Rectal smooth muscle tissue (tissue), 1 donor: ENCODE results near the gene E2F6.

ENCODE experiments used
- H3K27ac ChIP-seq: one replicate; pipeline ENCODE4 v1.7.0; 2013; ENCODE audit warnings: low read depth, low read length, inconsistent platforms
- H3K27me3 ChIP-seq: one replicate; pipeline ENCODE4 v1.7.0; 2013; ENCODE audit warnings: low read length; ENCODE audit not compliant: control insufficient read depth, insufficient read depth
- H3K36me3 ChIP-seq: one replicate; pipeline ENCODE4 v1.7.0; 2013; ENCODE audit warnings: low read length; ENCODE audit not compliant: control insufficient read depth, insufficient read depth
- H3K4me1 ChIP-seq: one replicate; pipeline ENCODE4 v1.7.0; 2013; ENCODE audit warnings: low read length; ENCODE audit not compliant: control insufficient read depth, insufficient read depth
- H3K4me3 ChIP-seq: one replicate; pipeline ENCODE4 v1.7.0; 2013; ENCODE audit warnings: low read length
- H3K9ac ChIP-seq: one replicate; pipeline ENCODE4 v1.7.0; 2013; ENCODE audit warnings: low read length

Gene E2F6

GRCh38 chr2:11465485-11466306, at the start of gene E2F6:
TSS of gene E2F6 (minus strand) at chr2:11466161. CDS start at chr2:11465879, 282 bp downstream.
- H3K27ac ChIP-seq: peak within 1 kb of the TSS; percentile 92

GRCh38 chr2:11515490-11515981, 49.6 kb upstream of the E2F6 start:
- Histone ChIP-seq H3K4me1 (no peaks in the 10 kb centered on the region), H3K27me3 (no peaks in the 10 kb centered on the region), H3K9ac (no peak overlapping the region), H3K36me3 (no peaks in the 10 kb centered on the region), H3K27ac (no peak overlapping the region), H3K4me3 (no peak overlapping the region)

More at GRCh38 chr2:11465485-11466306, at the start of gene E2F6:
- Histone ChIP-seq H3K4me3 (peak within 1 kb of the TSS; percentile 86), H3K4me1 (peaks cover 11% of the 10 kb centered on the region), H3K9ac (peak within 1 kb of the TSS; percentile 24), H3K36me3 (no peaks in the 10 kb centered on the region), H3K27me3 (no peaks in the 10 kb centered on the region)

DNA sequence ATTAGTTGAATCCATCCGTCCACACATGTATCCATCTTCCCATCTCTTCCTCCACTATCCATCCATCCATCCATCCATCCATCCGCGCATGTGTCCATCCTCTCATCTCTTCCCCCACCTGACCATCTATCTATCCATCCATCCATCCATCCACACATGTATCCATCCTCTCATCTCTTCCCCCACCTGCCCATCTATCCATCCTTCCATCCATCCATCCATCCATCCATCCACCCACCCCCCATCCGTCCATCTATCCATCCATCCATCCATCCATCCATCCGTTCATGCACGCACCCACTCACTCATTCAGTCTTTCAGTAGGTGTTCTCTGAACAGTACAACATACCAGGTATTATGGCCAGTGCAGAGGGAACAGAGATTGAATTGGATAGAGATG, 48.9 kb upstream of the E2F6 start:
- H3K27ac ChIP-seq: no peak overlapping the region
- H3K4me3 ChIP-seq: no peak overlapping the region
- no peaks in the 10 kb centered on the region for H3K4me1 ChIP-seq
- no peaks in the 10 kb centered on the region for H3K27me3 ChIP-seq
- H3K36me3 ChIP-seq: no peaks in the 10 kb centered on the region
- no peak overlapping the region for H3K9ac ChIP-seq

DNA sequence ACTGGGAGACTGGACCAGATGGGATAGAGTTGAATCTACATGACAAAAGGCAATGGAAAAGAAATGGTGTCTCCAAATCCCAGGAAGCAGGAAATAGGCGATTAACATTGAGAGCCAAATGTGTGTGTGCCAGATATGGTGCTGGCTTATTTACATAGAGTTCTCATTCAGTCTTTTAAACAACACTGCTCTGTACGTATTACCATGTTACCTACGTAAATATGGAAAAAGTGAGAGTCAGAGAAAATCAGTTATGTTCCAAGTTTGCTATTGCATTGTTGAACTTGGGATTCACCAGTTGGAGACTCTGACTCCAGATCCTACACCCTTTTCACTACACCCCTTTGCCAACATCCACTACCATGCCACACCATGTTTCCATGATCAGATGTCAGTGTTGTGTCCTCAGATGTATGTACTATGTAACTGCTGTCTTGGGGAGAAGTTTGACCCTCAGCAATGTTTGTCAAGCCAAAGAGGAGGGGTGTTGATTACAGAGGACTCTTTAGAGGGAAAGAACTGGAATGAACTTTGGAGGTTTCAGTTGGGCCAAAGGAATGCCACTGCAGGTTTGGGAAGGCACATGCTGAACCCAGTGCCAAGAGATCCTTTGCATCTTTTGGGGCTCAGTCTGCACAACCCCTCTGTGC, 48.2 kb upstream of the E2F6 start:
- H3K36me3 ChIP-seq: no peaks in the 10 kb centered on the region
- no peak overlapping the region for H3K4me3 ChIP-seq
- no peak overlapping the region for H3K9ac ChIP-seq
- no peak overlapping the region for H3K27ac ChIP-seq
- H3K27me3 ChIP-seq: no peaks in the 10 kb centered on the region
- H3K4me1 ChIP-seq: no peaks in the 10 kb centered on the region

DNA sequence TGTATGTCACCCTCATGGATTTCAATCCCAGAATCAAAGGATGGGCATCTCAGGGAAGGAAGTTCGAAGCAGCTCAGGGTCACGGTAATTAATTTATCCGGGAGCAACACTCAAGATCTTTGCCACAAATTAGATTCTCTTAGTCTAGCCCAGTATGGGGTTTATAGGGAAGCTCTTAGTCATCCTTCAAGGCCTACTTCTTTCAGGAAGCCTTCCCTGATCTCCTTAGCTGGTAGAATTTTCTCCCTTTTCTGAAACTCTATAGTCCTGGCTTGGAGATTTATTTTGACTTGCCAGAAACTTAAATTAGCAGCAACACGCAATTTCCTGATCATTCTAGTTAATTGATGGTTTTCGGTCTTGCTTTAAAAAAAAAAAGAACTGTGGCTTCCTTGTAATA, 47.4 kb upstream of the E2F6 start:
- Histone ChIP-seq H3K4me3 (no peak overlapping the region), H3K4me1 (no peaks in the 10 kb centered on the region), H3K36me3 (no peaks in the 10 kb centered on the region), H3K27me3 (no peaks in the 10 kb centered on the region), H3K9ac (no peak overlapping the region), H3K27ac (no peak overlapping the region)

DNA sequence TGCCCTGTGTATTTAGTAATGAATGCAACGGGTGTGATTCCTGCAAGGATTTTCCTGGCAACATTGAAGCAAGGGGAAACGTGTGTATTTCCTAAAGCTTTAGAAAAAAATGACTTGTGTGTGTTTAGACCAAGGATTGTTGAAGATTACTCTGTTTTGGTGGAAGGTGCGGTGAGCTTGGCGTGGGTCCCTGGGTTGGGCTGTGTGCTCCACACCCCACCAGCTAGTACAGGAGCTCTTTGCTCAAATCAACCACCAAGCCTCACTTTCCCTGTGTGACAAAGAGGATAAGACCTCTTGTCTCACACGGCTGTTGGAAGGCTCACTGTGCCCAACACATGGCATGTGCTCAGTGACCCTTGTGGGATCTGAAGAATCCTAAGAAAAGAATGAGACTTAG, 46.5 kb upstream of the E2F6 start:
- no peak overlapping the region for H3K4me3 ChIP-seq
- H3K27me3 ChIP-seq: no peaks in the 10 kb centered on the region
- no peak overlapping the region for H3K27ac ChIP-seq
- H3K9ac ChIP-seq: no peak overlapping the region
- H3K36me3 ChIP-seq: no peaks in the 10 kb centered on the region
- H3K4me1 ChIP-seq: no peaks in the 10 kb centered on the region

- Histone ChIP-seq H3K4me3 (no peak overlapping the region), H3K27me3 (no peaks in the 10 kb centered on the region), H3K9ac (no peak overlapping the region), H3K36me3 (no peaks in the 10 kb centered on the region), H3K27ac (no peak overlapping the region), H3K4me1 (no peaks in the 10 kb centered on the region)
These were observed 43.8 kb upstream of the E2F6 start for GRCh38 chr2:11509657-11510360.

- no peaks in the 10 kb centered on the region for H3K27me3 ChIP-seq
- H3K36me3 ChIP-seq: no peaks in the 10 kb centered on the region
- H3K4me3 ChIP-seq: no peak overlapping the region
- no peak overlapping the region for H3K27ac ChIP-seq
- no peaks in the 10 kb centered on the region for H3K4me1 ChIP-seq
- no peak overlapping the region for H3K9ac ChIP-seq
These were observed 42.3 kb upstream of the E2F6 start for GRCh38 chr2:11508279-11508678.

- Histone ChIP-seq H3K36me3 (no peaks in the 10 kb centered on the region), H3K9ac (no peak overlapping the region), H3K27me3 (no peaks in the 10 kb centered on the region), H3K4me3 (no peak overlapping the region), H3K27ac (no peak overlapping the region), H3K4me1 (no peaks in the 10 kb centered on the region)
These were observed 41.6 kb upstream of the E2F6 start for GRCh38 chr2:11507517-11507916.

- H3K4me1 ChIP-seq: no peaks in the 10 kb centered on the region
- no peak overlapping the region for H3K9ac ChIP-seq
- H3K36me3 ChIP-seq: no peaks in the 10 kb centered on the region
- no peak overlapping the region for H3K27ac ChIP-seq
- H3K27me3 ChIP-seq: no peaks in the 10 kb centered on the region
- H3K4me3 ChIP-seq: no peak overlapping the region
These were observed 40.6 kb upstream of the E2F6 start for GRCh38 chr2:11506611-11506969.

GRCh38 chr2:11505652-11506610, 40.0 kb upstream of the E2F6 start:
- H3K4me1 ChIP-seq: no peaks in the 10 kb centered on the region
- no peaks in the 10 kb centered on the region for H3K36me3 ChIP-seq
- no peaks in the 10 kb centered on the region for H3K27me3 ChIP-seq
- no peak overlapping the region for H3K9ac ChIP-seq
- no peak overlapping the region for H3K4me3 ChIP-seq
- no peak overlapping the region for H3K27ac ChIP-seq
